B cell (primary cell): ENCODE results near the gene NTRK2. TPM values are rescaled to one million over a fixed set of nuclear protein-coding genes. Genes with fewer than 3 reads are reported as not detected.

ENCODE experiments used
- ATAC-seq: fragments of 200-7000 bp; cut with Tn5 transposase; one replicate; pipeline ENCODE4 v1.10.0; 2021; ENCODE audit warnings: low read depth, mild to moderate bottlenecking, moderate number of reproducible peaks, moderate library complexity
- CTCF ChIA-PET: fragments of 350-600 bp; sonication (Branson Sonifier 250); formaldehyde crosslinking; loops from one replicate; lab custom pipeline; 2021; ENCODE audit warnings: antibody characterized with exemption, inconsistent platforms; lab: Charles Lee
- POLR2A ChIA-PET: fragments of 350-600 bp; sonication (Branson Sonifier 250); formaldehyde crosslinking; loops from one replicate; lab custom pipeline; 2021; ENCODE audit warnings: antibody characterized with exemption; lab: Charles Lee
- DNase-seq: peaks from one replicate; pipeline ENCODE4 v3.0.0; 2013
- H2AFZ ChIP-seq: 2 replicates; pipeline ENCODE4 v1.6.1; 2012; ENCODE audit warnings: mild to moderate bottlenecking, low read depth, low read length; ENCODE audit not compliant: insufficient read depth, poor library complexity, severe bottlenecking
- H3K27ac ChIP-seq, 2 donors: 1 replicate in 1 of 2; 2 replicates in 1 of 2; pipeline ENCODE4 v1.5.1; 2012 to 2013; ENCODE audit warnings: low read length in 2 of 2, mild to moderate bottlenecking in 2 of 2, moderate library complexity in 1 of 2
- H3K27me3 ChIP-seq, 4 experiments: fragments of 200-600 bp in 1 of 4; sonication (generic) in 1 of 4; replicated peaks in 1 of 4; 1 replicate in 2 of 4; 2 replicates in 2 of 4; pipeline versions ENCODE4 v1.6.1 to v1.7.0; 2013 to 2016; ENCODE audit warnings: low read length in 3 of 4, mild to moderate bottlenecking in 2 of 4, mixed read lengths in 1 of 4, moderate library complexity in 1 of 4; ENCODE audit not compliant: insufficient read depth in 4 of 4, control insufficient read depth in 3 of 4; ENCODE audit errors: control extremely low read depth in 1 of 4
- H3K36me3 ChIP-seq, 2 experiments: replicated peaks in 1 of 2; 1 replicate in 1 of 2; 2 replicates in 1 of 2; pipeline versions ENCODE4 v1.6.1 to v1.7.1; 2013; ENCODE audit warnings: low read length in 1 of 2; ENCODE audit not compliant: insufficient read depth in 2 of 2, control insufficient read depth in 1 of 2; ENCODE audit errors: control extremely low read depth in 1 of 2, extremely low read depth in 1 of 2
- H3K4me1 ChIP-seq, 2 donors: fragments of 200-600 bp in 1 of 2; sonication (generic) in 1 of 2; 1 replicate in 1 of 2; 2 replicates in 1 of 2; pipeline versions ENCODE4 v1.5.1 to v1.6.1; 2013 to 2017; ENCODE audit warnings: low read length in 2 of 2; ENCODE audit not compliant: control insufficient read depth in 2 of 2, insufficient read depth in 2 of 2
- H3K4me2 ChIP-seq: replicated peaks from 2 replicates; pipeline ENCODE3; 2012; ENCODE audit warnings: mild to moderate bottlenecking, low read depth, low read length; ENCODE audit not compliant: poor library complexity, severe bottlenecking
- H3K4me3 ChIP-seq, 5 experiments: fragments of 200-600 bp in 1 of 5; sonication (generic) in 1 of 5; 1 replicate in 3 of 5; 2 replicates in 2 of 5; pipeline versions ENCODE4 v1.5.1 to v1.7.0; 2011 to 2016; ENCODE audit warnings: low read length in 4 of 5, mild to moderate bottlenecking in 4 of 5, low read depth in 2 of 5, control low read depth in 1 of 5, moderate library complexity in 1 of 5; ENCODE audit not compliant: insufficient read depth in 1 of 5; ENCODE audit errors: control extremely low read depth in 1 of 5, extremely low read depth in 1 of 5
- H3K79me2 ChIP-seq: fragments of 200-600 bp; sonication (generic); one replicate; pipeline ENCODE4 v1.6.0; 2016; ENCODE audit warnings: low read length; ENCODE audit not compliant: control insufficient read depth, insufficient read depth
- H3K9ac ChIP-seq: fragments of 200-600 bp; sonication (generic); 2 replicates; pipeline ENCODE4 v1.6.1; 2017; ENCODE audit warnings: mild to moderate bottlenecking, low read length, moderate library complexity
- H3K9me3 ChIP-seq, 3 donors: one replicate each; pipeline versions ENCODE4 v1.6.1 to v1.7.1; 2013; ENCODE audit warnings: low read length in 2 of 3; ENCODE audit not compliant: control insufficient read depth in 2 of 3, insufficient read depth in 1 of 3; ENCODE audit errors: control extremely low read depth in 1 of 3
- H4K20me1 ChIP-seq: 2 replicates; pipeline ENCODE4 v1.6.0; 2012; ENCODE audit warnings: mild to moderate bottlenecking, low read length; ENCODE audit not compliant: insufficient read depth, control insufficient read depth, poor library complexity, severe bottlenecking
- H3K27ac Mint-ChIP-seq: one replicate; pipeline ENCODE4 v1.8.0; 2021; ENCODE audit warnings: mixed read lengths
- H3K27me3 Mint-ChIP-seq: one replicate; pipeline ENCODE4 v1.8.0; 2021; ENCODE audit warnings: mixed read lengths
- H3K4me1 Mint-ChIP-seq: one replicate; pipeline ENCODE4 v1.8.0; 2021; ENCODE audit warnings: mixed read lengths
- H3K4me3 Mint-ChIP-seq: one replicate; pipeline ENCODE4 v1.8.0; 2021; ENCODE audit warnings: mixed read lengths
- H3K9me3 Mint-ChIP-seq: one replicate; pipeline ENCODE4 v1.8.0; 2022; ENCODE audit warnings: mixed read lengths; ENCODE audit not compliant: insufficient read depth
- CTCF ChIP-seq: fragments of 200-600 bp; IDR thresholded peaks from one replicate; pipeline ENCODE4 v1.8.0; 2022; ENCODE audit warnings: antibody characterized with exemption, mild to moderate bottlenecking
- EZH2 ChIP-seq: IDR thresholded peaks from 2 replicates; pipeline ENCODE4 v1.6.1; 2012; ENCODE audit warnings: borderline replicate concordance, low read depth, mild to moderate bottlenecking, moderate library complexity, low read length; ENCODE audit not compliant: insufficient read depth, poor library complexity, severe bottlenecking
- WGBS: methylation state at CpG from one replicate; pipeline ENCODE4 v1.1.5; 2013; ENCODE audit warnings: missing lambda C conversion rate; ENCODE audit not compliant: insufficient coverage; 5-methylcytosine and 5-hydroxymethylcytosine counted together
- intact Hi-C: fragments of 100-400 bp; cut with micrococcal nuclease; formaldehyde crosslinking; loops from one replicate; pipeline ENCODE4 v1.10.0; 2022
- polyA plus RNA-seq: library from polyadenylated mRNA; depleted of rRNA; stranded (reverse); fragments of >200 nt; gene quantifications from 2 replicates; pipeline ENCODE4 v1.2.3, GENCODE V29; 2012
- total RNA-seq, 2 donors: library from RNA; stranded (reverse); fragments of 120-200 nt in 1 of 2; gene quantifications; 1 replicate in 1 of 2; 2 replicates in 1 of 2; pipeline versions ENCODE4 v1.2.3 to v1.2.4, GENCODE V29; 2013 to 2022

The NTRK2 gene
- total and polyA plus RNA-seq, 2 donors (not counting 1 experiment from before 2014, with no cell fraction given): 0.03 to 0.10 TPM

- no peaks in the 10 kb centered on the region for H3K4me1 Mint-ChIP-seq
- DNase-seq (no peak), ATAC-seq (no peak)
- H4K20me1 ChIP-seq: no peaks in the 10 kb centered on the region
- no peak overlapping the region for H3K27ac ChIP-seq
- CTCF ChIA-PET: no interaction called here
- H3K4me3 ChIP-seq: no peak overlapping the region
- peaks cover 3% of the 10 kb centered on the region for H3K9me3 Mint-ChIP-seq
- no peak overlapping the region for H3K4me3 Mint-ChIP-seq
- no peaks in the 10 kb centered on the region for H3K36me3 ChIP-seq
- intact Hi-C loops: no loop called here
- H3K27me3 ChIP-seq: no peaks in the 10 kb centered on the region
- POLR2A ChIA-PET: no interaction called here
- no peaks in the 10 kb centered on the region for H3K9me3 ChIP-seq
- H3K9ac ChIP-seq: no peak overlapping the region
- no peaks in the 10 kb centered on the region for H3K79me2 ChIP-seq
- 90% methylated on average over 2 of the region's 2 CpGs for WGBS
- TF ChIP-seq CTCF (no peak), EZH2 (no peak)
- H3K4me1 ChIP-seq: no peaks in the 10 kb centered on the region
- no peak overlapping the region for H2AFZ ChIP-seq
- H3K27ac Mint-ChIP-seq: no peak overlapping the region
- H3K4me2 ChIP-seq: no peak overlapping the region
- H3K27me3 Mint-ChIP-seq: peaks cover 5% of the 10 kb centered on the region
Measured at GRCh38 chr9:84899326-84899725, 229.8 kb downstream of the NTRK2 start.

GRCh38 chr9:84900421-84900820 is 230.9 kb downstream of the NTRK2 start:
- no peak overlapping the region for H3K27ac ChIP-seq
- H2AFZ ChIP-seq: no peak overlapping the region
- ChIA-PET POLR2A (no interaction called here), CTCF (interaction anchor here (0.9 kb wide), 1 partner anchor 503 kb away, joined by 4 read pairs; no protein-coding TSS in a partner anchor)
- H3K27ac Mint-ChIP-seq: no peak overlapping the region
- DNase-seq: no peak
- TF ChIP-seq CTCF (no peak), EZH2 (no peak)
- no peaks in the 10 kb centered on the region for H3K4me1 Mint-ChIP-seq
- no peaks in the 10 kb centered on the region for H3K9me3 ChIP-seq
- H3K27me3 ChIP-seq: no peaks in the 10 kb centered on the region
- H3K36me3 ChIP-seq: no peaks in the 10 kb centered on the region
- H3K4me3 ChIP-seq: no peak overlapping the region
- H3K4me3 Mint-ChIP-seq: no peak overlapping the region
- intact Hi-C loops: no loop called here
- H3K9me3 Mint-ChIP-seq: peaks cover 3% of the 10 kb centered on the region
- H3K27me3 Mint-ChIP-seq: peaks cover 5% of the 10 kb centered on the region
- H3K4me1 ChIP-seq: no peaks in the 10 kb centered on the region
- H4K20me1 ChIP-seq: no peaks in the 10 kb centered on the region
- no peaks in the 10 kb centered on the region for H3K79me2 ChIP-seq
- no peak overlapping the region for H3K9ac ChIP-seq
- WGBS: no CpG with 5 or more reads among the region's 2 CpGs
- H3K4me2 ChIP-seq: no peak overlapping the region
- ATAC-seq: no peak
